Skin epidermis (tissue), 12 donors: Measurements from ENCODE around the gene SORCS2.
A peak's percentile ranks its signal among the peaks of the same experiment; 100 is the strongest.

Experiments used
- H3K27ac ChIP-seq, 21 experiments: fragments of 200-600 bp; sonication (generic) in 11 of 21; one replicate each; pipeline ENCODE4 v1.5.0; 2020; ENCODE audit warnings: mild to moderate bottlenecking in 3 of 21, inconsistent platforms in 2 of 21, moderate library complexity in 2 of 21
- H3K4me3 ChIP-seq, 7 experiments: fragments of 200-600 bp; sonication (generic) in 2 of 7; one replicate each; pipeline ENCODE4 v1.5.0; 2020; ENCODE audit warnings: inconsistent platforms in 2 of 7, mild to moderate bottlenecking in 2 of 7, moderate library complexity in 1 of 7

SORCS2 gene

GRCh38 chr4:7701866-7702649 is 509.7 kb downstream of the SORCS2 start:
- Histone ChIP-seq H3K27ac (no peak overlapping the region), H3K4me3 (no peak overlapping the region)

GRCh38 chr4:7703688-7704087 is 511.4 kb downstream of the SORCS2 start:
- Histone ChIP-seq H3K27ac (no peak overlapping the region), H3K4me3 (no peak overlapping the region)

- Histone ChIP-seq H3K4me3 (no peak overlapping the region), H3K27ac (no peak overlapping the region)
Measured at GRCh38 chr4:7704091-7704490, 511.8 kb downstream of the SORCS2 start.

- H3K4me3 ChIP-seq: no peak overlapping the region
- no peak overlapping the region for H3K27ac ChIP-seq
Measured at GRCh38 chr4:7704625-7705024, 512.3 kb downstream of the SORCS2 start.

GRCh38 chr4:7705062-7705461 is 512.7 kb downstream of the SORCS2 start:
- Histone ChIP-seq H3K27ac (peak overlapping the region in 1 of 21 experiments; percentile 64), H3K4me3 (no peak overlapping the region)

- peak overlapping the region in 1 of 21 experiments; percentile 64 for H3K27ac ChIP-seq
- H3K4me3 ChIP-seq: no peak overlapping the region
Measured at GRCh38 chr4:7705593-7705992, 513.3 kb downstream of the SORCS2 start.

GRCh38 chr4:7708238-7708637 is 515.9 kb downstream of the SORCS2 start:
- H3K4me3 ChIP-seq: no peak overlapping the region
- H3K27ac ChIP-seq: no peak overlapping the region

- Histone ChIP-seq H3K4me3 (no peak overlapping the region), H3K27ac (no peak overlapping the region)
Measured at GRCh38 chr4:7708981-7709380, 516.6 kb downstream of the SORCS2 start.

GRCh38 chr4:7709431-7709830 is 517.1 kb downstream of the SORCS2 start:
- Histone ChIP-seq H3K4me3 (no peak overlapping the region), H3K27ac (no peak overlapping the region)

GRCh38 chr4:7710126-7710525 is 517.8 kb downstream of the SORCS2 start:
- Histone ChIP-seq H3K27ac (no peak overlapping the region), H3K4me3 (no peak overlapping the region)

GRCh38 chr4:7710576-7711306 is 518.4 kb downstream of the SORCS2 start:
- no peak overlapping the region for H3K27ac ChIP-seq
- H3K4me3 ChIP-seq: no peak overlapping the region

GRCh38 chr4:7711307-7711963 is 519.1 kb downstream of the SORCS2 start:
- no peak overlapping the region for H3K27ac ChIP-seq
- H3K4me3 ChIP-seq: no peak overlapping the region

- Histone ChIP-seq H3K27ac (no peak overlapping the region), H3K4me3 (no peak overlapping the region)
Measured at GRCh38 chr4:7712021-7712671, 519.8 kb downstream of the SORCS2 start.

GRCh38 chr4:7713757-7714156 is 521.4 kb downstream of the SORCS2 start:
- H3K27ac ChIP-seq: no peak overlapping the region

GRCh38 chr4:7714176-7714575 is 521.8 kb downstream of the SORCS2 start:
- H3K4me3 ChIP-seq: no peak overlapping the region
- H3K27ac ChIP-seq: no peak overlapping the region

More at GRCh38 chr4:7713757-7714156, 521.4 kb downstream of the SORCS2 start:
- no peak overlapping the region for H3K4me3 ChIP-seq

- Histone ChIP-seq H3K4me3 (no peak overlapping the region), H3K27ac (no peak overlapping the region)
Measured at GRCh38 chr4:7714738-7715137, 522.4 kb downstream of the SORCS2 start.

- H3K4me3 ChIP-seq: no peak overlapping the region
- no peak overlapping the region for H3K27ac ChIP-seq
Measured at GRCh38 chr4:7715271-7716009, 523.1 kb downstream of the SORCS2 start.

- no peak overlapping the region for H3K27ac ChIP-seq
- H3K4me3 ChIP-seq: no peak overlapping the region
Measured at GRCh38 chr4:7716010-7716721, 523.8 kb downstream of the SORCS2 start.

- Histone ChIP-seq H3K27ac (no peak overlapping the region), H3K4me3 (no peak overlapping the region)
Measured at GRCh38 chr4:7717161-7717560, 524.8 kb downstream of the SORCS2 start.
